NCI-H446 (cell line): Measurements from ENCODE around the gene RETREG1.

ENCODE experiments used
- DNase-seq, 2 experiments: peaks; one replicate each; lab custom pipeline; 2025; lab: John Stamatoyannopoulos, UW

RETREG1 gene

DNA sequence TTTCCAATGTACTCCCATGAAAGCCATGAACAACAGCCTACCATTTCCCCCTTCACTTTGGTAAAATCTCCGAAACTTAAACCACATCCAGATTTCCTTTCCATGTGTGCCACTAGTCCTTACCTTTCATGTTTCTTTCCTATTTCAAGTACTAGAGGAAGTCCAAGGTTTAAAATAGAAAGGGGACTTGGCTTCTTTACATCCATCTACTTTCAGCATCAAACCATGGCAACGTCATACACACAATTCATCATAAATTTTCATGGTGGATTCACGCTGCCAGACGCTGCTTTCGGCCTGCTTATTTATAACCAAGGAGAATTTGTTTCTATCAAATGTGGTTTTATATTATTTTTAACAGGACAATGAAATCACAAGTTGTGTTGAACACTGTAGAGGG, 92.5 kb downstream of the RETREG1 start:
- DNase-seq: no peak

- DNase-seq: no peak
These were observed 95.0 kb downstream of the RETREG1 start for GRCh38 chr5:16521521-16522483.

DNA sequence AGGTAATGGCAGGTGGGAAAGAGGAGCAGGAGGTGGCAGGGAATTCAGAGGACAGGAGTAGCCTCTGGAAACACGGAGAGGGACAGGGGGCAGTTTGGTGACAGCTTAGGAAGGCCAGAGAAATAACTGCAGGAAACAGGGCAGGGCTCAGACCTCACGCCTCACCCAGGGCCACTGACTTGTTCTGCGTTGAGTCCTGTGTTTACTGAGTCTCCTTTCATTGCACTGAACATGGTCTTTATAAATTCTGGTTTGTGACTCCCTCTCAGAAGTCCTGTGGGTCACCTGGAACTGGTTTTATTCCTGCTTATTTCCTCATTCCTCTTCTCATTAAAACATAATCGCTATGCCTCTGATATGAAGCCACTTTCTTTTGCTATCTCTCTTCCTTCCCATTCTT, 96.0 kb downstream of the RETREG1 start:
- DNase-seq: no peak

GRCh38 chr5:16519435-16519834, 97.4 kb downstream of the RETREG1 start:
- no peak for DNase-seq

GRCh38 chr5:16518606-16519005, 98.2 kb downstream of the RETREG1 start:
- no peak for DNase-seq

- DNase-seq: no peak
These were observed 101.3 kb downstream of the RETREG1 start for GRCh38 chr5:16515532-16515931.

GRCh38 chr5:16510098-16510497, 106.7 kb downstream of the RETREG1 start:
- DNase-seq: no peak

GRCh38 chr5:16508730-16509531, 107.9 kb downstream of the RETREG1 start:
- no peak for DNase-seq

GRCh38 chr5:16507716-16508115, 109.1 kb downstream of the RETREG1 start:
- no peak for DNase-seq

DNA sequence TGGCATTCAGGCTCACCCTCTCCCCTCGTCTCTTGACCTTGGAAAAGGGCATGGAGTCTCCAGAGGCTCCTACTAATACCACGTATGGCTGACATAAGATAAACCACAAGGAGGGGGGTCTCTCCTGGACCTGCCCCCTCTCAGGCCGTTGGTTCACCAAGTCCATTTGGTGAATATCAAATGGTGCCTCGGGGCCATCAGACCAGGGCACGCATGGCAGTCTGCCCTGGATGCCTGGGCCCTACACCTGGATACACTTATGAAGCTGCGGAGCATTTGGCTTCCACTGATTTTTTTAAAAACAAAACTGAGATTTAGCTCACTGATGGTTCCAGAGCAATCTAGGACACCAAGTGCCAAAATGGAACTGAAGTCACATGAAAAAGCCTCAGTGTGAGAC, 110.9 kb downstream of the RETREG1 start:
- no peak for DNase-seq

- no peak for DNase-seq
These were observed 111.5 kb downstream of the RETREG1 start for GRCh38 chr5:16505140-16505891.

DNA sequence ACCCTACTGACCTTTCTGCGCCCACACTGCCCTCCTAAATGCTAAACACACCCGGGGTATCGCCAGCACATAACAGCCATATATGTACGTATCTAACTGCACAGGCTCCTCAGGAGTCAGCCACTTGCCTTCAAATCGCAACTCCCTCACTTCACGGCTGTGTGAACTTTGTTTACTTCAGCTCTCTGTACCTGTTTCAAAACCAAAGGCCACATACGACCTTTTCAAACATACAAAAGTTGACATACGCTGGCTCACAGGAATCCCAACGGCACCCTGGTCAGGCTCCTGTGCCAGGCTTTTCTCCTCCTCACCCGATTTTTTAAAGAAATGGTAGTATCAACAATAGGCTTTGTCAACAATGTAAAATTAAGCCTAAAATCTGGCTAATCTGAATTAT, 112.2 kb downstream of the RETREG1 start:
- DNase-seq: no peak

GRCh38 chr5:16502866-16503265, 113.9 kb downstream of the RETREG1 start:
- no peak for DNase-seq

DNA sequence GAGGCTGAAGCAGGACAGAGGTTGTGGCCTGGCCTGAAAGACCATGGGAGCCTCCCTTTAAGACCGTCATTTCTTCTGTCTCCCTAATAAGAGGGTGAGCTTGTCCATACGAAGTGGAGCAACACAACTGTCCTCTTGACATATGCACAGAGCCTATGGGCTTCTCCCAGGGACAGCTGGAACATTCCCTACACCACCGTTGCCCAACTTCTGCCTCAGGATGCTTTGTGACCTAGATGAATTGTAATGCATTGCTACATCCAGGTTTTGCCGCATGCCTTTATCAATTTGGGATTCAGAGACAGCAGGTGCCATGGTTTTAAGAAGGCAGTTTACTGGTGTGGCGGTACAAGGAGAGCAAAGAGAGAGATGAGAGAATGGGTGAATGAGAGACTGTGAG, 116.8 kb downstream of the RETREG1 start:
- no peak for DNase-seq

DNA sequence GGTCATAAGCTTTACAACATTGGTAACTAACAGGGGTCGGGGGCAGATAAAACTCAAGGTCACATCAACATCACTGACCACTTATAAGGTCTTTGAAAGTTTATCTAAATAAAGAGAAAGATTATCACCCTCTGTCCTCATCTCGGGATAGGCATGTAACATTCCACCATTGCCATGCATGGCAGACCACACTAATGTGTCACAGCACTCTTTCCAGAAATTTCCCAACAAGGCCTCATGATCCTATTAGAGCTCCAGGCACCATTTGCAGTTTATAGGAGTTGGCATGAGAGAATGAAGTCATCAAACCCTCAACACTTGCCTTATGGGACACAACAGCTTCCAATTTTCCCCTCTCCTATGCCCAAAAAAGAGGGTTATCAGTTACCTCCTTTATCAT, 119.3 kb downstream of the RETREG1 start:
- DNase-seq: no peak

DNA sequence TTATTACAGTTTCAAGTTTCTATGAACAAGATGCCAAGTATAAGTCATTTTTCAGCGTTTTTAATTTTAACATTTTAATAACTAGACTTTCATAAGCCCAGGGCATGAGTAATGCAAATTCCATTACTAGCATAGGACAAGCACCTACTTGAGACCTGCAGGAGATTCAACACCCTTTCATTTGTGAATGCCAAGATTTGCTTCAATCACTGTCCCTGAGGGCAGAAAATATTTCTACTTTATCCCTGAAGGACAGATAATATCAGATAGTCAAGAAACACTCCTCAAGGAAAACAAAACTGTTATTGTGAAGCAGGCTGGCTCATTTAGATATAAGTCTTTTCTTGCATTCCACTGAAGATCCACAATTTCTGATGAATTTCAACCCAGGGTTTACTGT, 123.5 kb downstream of the RETREG1 start:
- DNase-seq: no peak

GRCh38 chr5:16492398-16493140, 124.2 kb downstream of the RETREG1 start:
- peak in 1 of 2 experiments; percentile 26 for DNase-seq

DNA sequence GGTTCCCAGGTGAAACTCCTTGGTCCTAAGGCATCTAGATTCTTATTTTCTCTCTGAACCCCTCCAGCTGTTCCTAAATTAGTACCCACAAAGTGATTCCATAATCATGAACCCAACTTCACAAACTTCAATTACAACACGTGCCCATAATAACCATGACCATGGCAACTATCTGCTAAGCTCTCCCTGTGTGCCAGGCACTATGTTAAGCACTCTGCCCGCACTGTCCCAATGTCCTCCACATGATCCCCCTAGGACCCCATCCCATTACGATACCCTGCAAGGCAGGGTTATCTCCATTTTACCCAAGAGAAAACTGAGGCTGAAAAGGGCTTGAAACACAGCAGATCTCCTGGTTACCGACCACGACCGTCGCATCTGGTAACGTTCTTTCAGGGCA, 125.9 kb downstream of the RETREG1 start:
- no peak for DNase-seq

DNA sequence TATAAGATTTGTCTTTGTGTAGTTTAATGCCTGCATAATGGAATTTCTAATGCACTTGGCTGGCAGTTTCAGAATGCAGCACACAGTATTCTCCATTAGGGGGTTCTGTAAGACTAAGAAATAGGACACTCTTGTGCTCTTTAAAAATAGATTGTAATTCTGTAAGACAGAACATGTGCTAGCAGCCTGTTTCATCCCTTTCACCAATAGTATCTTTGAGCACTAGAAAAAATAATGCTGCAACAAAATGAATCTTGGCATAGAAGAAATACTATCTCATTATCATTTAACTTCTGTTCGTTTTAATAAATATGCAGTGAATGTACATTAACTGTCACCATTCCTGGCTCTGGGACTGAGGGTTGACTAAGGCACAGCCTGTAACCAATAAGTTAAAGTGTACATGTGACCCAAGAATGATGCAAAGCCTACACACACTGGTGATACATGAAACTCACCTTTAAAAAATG, 127.4 kb downstream of the RETREG1 start:
- peak; percentile 55 to 73 for DNase-seq

DNA sequence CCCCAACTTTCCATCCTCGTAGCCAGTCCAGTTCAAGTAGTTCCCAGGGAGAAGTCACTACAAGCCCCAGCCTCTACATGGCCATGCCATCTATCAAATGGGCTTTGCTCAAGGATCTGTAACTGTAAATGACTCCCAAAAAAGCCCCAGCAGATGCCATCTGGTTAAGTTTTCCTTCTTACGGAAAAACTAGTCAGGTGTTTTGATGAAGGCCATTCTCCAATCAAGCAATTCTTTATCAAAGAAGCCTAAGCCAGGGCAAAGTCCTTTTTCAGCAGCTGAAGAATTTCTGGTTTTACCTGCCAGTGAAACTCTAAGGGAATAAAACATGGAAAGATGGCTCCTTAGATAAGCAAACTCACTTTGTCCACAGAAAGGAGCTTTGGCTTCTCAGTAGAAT, 129.3 kb downstream of the RETREG1 start:
- DNase-seq: no peak

- DNase-seq: no peak
These were observed 130.1 kb downstream of the RETREG1 start for GRCh38 chr5:16486711-16487111.
